Lung (tissue), 12 donors: ENCODE results near the gene SCNN1G. TPM values are rescaled to one million over a fixed set of nuclear protein-coding genes. Genes with fewer than 3 reads are reported as not detected.

Experiments
- ATAC-seq: fragments of 200-7000 bp; cut with Tn5 transposase; one replicate; pipeline ENCODE4 v1.9.1; 2020; ENCODE audit warnings: moderate number of reproducible peaks; ENCODE audit not compliant: insufficient read depth, low FRiP score
- DNase-seq, 3 donors: peaks; one replicate each; pipeline ENCODE4 v3.0.0-alpha.2; 2013 to 2017
- H3K27ac ChIP-seq, 2 donors: one replicate each; pipeline ENCODE4 v1.5.1; 2013; ENCODE audit warnings: mild to moderate bottlenecking in 2 of 2, moderate library complexity in 2 of 2, control low read depth in 1 of 2, inconsistent platforms in 1 of 2, low read depth in 1 of 2, low read length in 1 of 2
- H3K27me3 ChIP-seq, 3 donors: one replicate each; pipeline ENCODE4 v1.5.1; 2013; ENCODE audit warnings: low read length in 2 of 3; ENCODE audit not compliant: control insufficient read depth in 3 of 3, insufficient read depth in 3 of 3
- H3K36me3 ChIP-seq, 4 donors: one replicate each; pipeline ENCODE4 v1.5.1; 2013; ENCODE audit warnings: low read length in 4 of 4, mild to moderate bottlenecking in 1 of 4, moderate library complexity in 1 of 4; ENCODE audit not compliant: control insufficient read depth in 4 of 4, insufficient read depth in 4 of 4
- H3K4me1 ChIP-seq, 5 donors: one replicate each; pipeline ENCODE4 v1.5.1; 2013; ENCODE audit warnings: low read length in 5 of 5, mild to moderate bottlenecking in 2 of 5, moderate library complexity in 1 of 5; ENCODE audit not compliant: control insufficient read depth in 5 of 5, insufficient read depth in 5 of 5
- H3K4me3 ChIP-seq: one replicate; pipeline ENCODE4 v1.5.1; 2013; ENCODE audit warnings: mild to moderate bottlenecking, control low read depth, moderate library complexity
- H3K9ac ChIP-seq, 2 donors: one replicate each; pipeline ENCODE4 v1.5.1; 2013; ENCODE audit warnings: low read length in 2 of 2, control low read depth in 1 of 2; ENCODE audit not compliant: insufficient read depth in 1 of 2
- H3K9me3 ChIP-seq, 4 donors: one replicate each; pipeline ENCODE4 v1.5.1; 2013; ENCODE audit warnings: low read length in 3 of 4, mild to moderate bottlenecking in 1 of 4, moderate library complexity in 1 of 4; ENCODE audit not compliant: control insufficient read depth in 4 of 4, insufficient read depth in 3 of 4
- WGBS, 2 donors: extraction: QIAGEN DNeasy Blood & Tissue Kit; methylation state at CpG; one replicate each; pipeline ENCODE4 v1.1.7; 2013; 5-methylcytosine and 5-hydroxymethylcytosine counted together
- polyA plus RNA-seq, 2 donors: library from polyadenylated mRNA; stranded (reverse); fragments of 200-250 nt; gene quantifications; one replicate each; pipeline ENCODE4 v1.2.1, GENCODE V29; 2013
- total RNA-seq, 2 donors: library from RNA; depleted of rRNA in 1 of 2; stranded (reverse); fragments of >200 nt in 1 of 2; gene quantifications; one replicate each; pipeline ENCODE4 v1.2.1, GENCODE V29; 2014 to 2021
- TF ChIP-seq, protein P1 (sequence below): IDR thresholded peaks from 2 replicates; pipeline ENCODE4 v1.5.1; 2012; ENCODE audit warnings: mild to moderate bottlenecking; ENCODE audit errors: control extremely low read depth, extremely low read depth
- donor health status: control.
- donor health status: control.
- donor health status: Bipolar disorder and iron deficiency.
- donor health status: healthy.
- donor health status: DM: yes; HTN: yes; CAD: no.

The SCNN1G gene
- total and polyA plus RNA-seq, 4 donors, result 7.3 to 16.8 (median 11.3) TPM

DNA sequence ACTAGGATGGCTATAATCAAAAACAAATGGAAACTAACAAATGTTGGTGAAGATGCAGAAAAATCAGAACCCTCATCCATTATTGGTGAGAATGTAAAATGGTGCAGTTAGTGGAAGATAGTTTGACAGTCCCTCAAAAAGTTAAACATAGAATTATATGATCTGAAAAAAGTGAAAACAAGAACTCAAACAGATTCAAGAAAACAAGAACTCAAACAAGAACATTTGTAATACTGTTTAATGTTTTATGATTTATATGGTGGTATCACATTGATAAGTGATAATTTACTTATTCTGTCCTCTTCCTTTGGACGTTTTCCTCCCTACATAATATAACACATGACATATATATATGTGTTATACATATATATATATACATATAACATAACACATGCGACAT is 45.3 kb upstream of the SCNN1G start:
- no peaks in the 10 kb centered on the region for H3K27me3 ChIP-seq
- no peak overlapping the region for H3K27ac ChIP-seq
- H3K4me3 ChIP-seq, result no peak overlapping the region
- ATAC-seq, result no peak
- no peaks in the 10 kb centered on the region for H3K36me3 ChIP-seq
- 88 to 93% methylated on average over 2 of the region's 2 CpGs for WGBS, 2 donors
- DNase-seq, result no peak
- peaks cover 3 to 32% (median 6%) of the 10 kb centered on the region in 5 donors for H3K4me1 ChIP-seq
- peaks cover 0 to 3% (median 0%) of the 10 kb centered on the region in 4 donors for H3K9me3 ChIP-seq
- no peak overlapping the region for H3K9ac ChIP-seq
- TF ChIP-seq, protein P1, sequence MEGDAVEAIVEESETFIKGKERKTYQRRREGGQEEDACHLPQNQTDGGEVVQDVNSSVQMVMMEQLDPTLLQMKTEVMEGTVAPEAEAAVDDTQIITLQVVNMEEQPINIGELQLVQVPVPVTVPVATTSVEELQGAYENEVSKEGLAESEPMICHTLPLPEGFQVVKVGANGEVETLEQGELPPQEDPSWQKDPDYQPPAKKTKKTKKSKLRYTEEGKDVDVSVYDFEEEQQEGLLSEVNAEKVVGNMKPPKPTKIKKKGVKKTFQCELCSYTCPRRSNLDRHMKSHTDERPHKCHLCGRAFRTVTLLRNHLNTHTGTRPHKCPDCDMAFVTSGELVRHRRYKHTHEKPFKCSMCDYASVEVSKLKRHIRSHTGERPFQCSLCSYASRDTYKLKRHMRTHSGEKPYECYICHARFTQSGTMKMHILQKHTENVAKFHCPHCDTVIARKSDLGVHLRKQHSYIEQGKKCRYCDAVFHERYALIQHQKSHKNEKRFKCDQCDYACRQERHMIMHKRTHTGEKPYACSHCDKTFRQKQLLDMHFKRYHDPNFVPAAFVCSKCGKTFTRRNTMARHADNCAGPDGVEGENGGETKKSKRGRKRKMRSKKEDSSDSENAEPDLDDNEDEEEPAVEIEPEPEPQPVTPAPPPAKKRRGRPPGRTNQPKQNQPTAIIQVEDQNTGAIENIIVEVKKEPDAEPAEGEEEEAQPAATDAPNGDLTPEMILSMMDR, result no peak

GRCh38 chr16:23137818-23138217 is 44.7 kb upstream of the SCNN1G start:
- no peak for DNase-seq
- H3K4me3 ChIP-seq, result no peak overlapping the region
- H3K9me3 ChIP-seq, result peaks cover 0 to 3% (median 0%) of the 10 kb centered on the region in 4 donors
- no peak overlapping the region for H3K27ac ChIP-seq
- ATAC-seq, result no peak
- H3K36me3 ChIP-seq, result no peaks in the 10 kb centered on the region
- 61 to 76% methylated on average over 5 of the region's 5 CpGs for WGBS, 2 donors
- no peak overlapping the region for H3K9ac ChIP-seq
- peaks cover under 1 to 35% (median 5%) of the 10 kb centered on the region in 5 donors for H3K4me1 ChIP-seq
- TF ChIP-seq, protein P1, result no peak
- no peaks in the 10 kb centered on the region for H3K27me3 ChIP-seq

GRCh38 chr16:23140107-23140506 is 42.4 kb upstream of the SCNN1G start:
- no peak for DNase-seq
- no peak overlapping the region for H3K4me3 ChIP-seq
- peak overlapping the region in 1 of 2 donors; percentile 66 for H3K27ac ChIP-seq
- H3K9ac ChIP-seq, result no peak overlapping the region
- no peak for ATAC-seq
- H3K27me3 ChIP-seq, result no peaks in the 10 kb centered on the region
- H3K36me3 ChIP-seq, result no peaks in the 10 kb centered on the region
- peaks cover 0 to 3% (median 0%) of the 10 kb centered on the region in 4 donors for H3K9me3 ChIP-seq
- 60 to 73% methylated on average over 2 of the region's 2 CpGs for WGBS, 2 donors
- TF ChIP-seq, protein P1, result no peak
- H3K4me1 ChIP-seq, result peaks cover 0 to 42% (median 0%) of the 10 kb centered on the region in 5 donors

DNA sequence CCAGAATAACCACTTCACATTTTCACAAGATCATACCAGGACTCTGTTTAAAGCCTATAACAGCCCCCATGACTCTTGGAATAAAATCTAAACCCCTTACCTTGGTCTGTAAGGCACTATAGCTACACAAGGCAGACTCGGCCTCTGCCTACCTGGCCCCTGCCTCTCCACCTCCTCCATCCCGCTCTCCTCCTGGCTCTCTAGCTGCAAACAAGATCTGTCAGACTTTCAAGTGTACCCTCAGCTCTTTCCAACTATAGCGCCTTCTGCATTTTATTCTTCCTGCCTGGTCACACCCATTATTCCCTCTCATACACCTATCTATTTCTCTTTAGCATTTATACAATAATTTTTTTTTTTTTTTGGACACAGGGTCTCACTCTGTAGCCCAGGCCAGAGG is 41.5 kb upstream of the SCNN1G start:
- Histone ChIP-seq H3K36me3 (no peaks in the 10 kb centered on the region), H3K27me3 (no peaks in the 10 kb centered on the region), H3K27ac (peak overlapping the region in 1 of 2 donors; percentile 66), H3K4me3 (no peak overlapping the region), H3K4me1 (peaks cover 0 to 48% (median 0%) of the 10 kb centered on the region in 5 donors), H3K9me3 (peaks cover 0 to 3% (median 0%) of the 10 kb centered on the region in 4 donors), H3K9ac (no peak overlapping the region)
- TF ChIP-seq, protein P1, result no peak
- WGBS, 2 donors, result 85 to 89% methylated on average over 3 of the region's 3 CpGs
- DNase-seq, result no peak
- no peak for ATAC-seq
